ENCODE measurements around the gene MUC4. TPM values are rescaled to one million over a fixed set of nuclear protein-coding genes. Genes with fewer than 3 reads are reported as not detected.

MUC4 gene
- total and polyA plus RNA-seq, 12 donors = 0.03 to 0.17 (median 0.09) TPM; not detected in 6

DNA sequence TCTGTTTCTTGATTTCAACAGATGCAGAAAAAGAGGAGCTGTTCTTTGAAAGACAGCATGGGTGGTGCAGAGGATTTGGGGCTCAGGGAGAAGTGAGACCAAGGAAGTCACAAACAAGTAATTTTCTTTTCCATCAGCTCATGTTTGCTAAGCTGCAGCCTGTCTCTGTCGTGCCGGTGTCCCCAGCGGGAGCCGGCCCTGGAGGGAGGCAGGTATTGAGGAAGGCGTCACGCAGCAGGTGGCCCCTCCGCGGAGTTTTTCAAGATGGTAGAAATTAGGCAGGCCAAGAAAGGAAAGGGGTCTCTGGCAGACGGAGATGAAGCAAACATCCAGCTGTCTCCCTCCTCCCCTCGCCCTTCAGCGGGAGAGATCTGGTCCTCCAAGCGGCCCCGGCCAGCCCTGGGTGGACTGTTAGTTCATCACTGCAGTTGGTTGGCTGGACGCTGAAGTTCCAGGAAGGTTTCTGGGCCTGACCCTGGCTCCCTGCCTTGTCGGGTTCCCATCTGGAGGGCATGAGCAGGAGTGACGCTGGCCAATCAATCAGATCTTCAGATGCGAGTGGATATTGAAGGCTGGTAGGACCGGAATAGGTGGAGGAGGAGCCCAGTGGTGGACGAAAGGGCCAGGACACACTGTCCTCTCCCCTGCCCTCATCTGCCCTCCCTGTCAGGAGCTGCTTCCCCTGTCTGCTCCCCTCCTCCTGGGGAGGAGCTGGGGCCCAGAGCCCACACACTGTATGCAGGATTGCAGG lies 27.7 kb upstream of the MUC4 start:
- Histone ChIP-seq H3K27ac (no peak overlapping the region), H3K27me3 (no peaks in the 10 kb centered on the region), H3K4me3 (no peak overlapping the region), H3K4me1 (replicated peaks in 1 of 2) (no peaks in the 10 kb centered on the region), H3K36me3 (replicated peaks in 1 of 2) (no peaks in the 10 kb centered on the region), H3K9me3 (replicated peaks in 1 of 3) (no peaks in the 10 kb centered on the region)
- peak in 1 of 7 donors; percentile 60 for DNase-seq
- 70 to 75% (median 70%) methylated on average over 9 to 19 of the region's 19 CpGs for WGBS, 4 donors
- TF ChIP-seq, protein P1, sequence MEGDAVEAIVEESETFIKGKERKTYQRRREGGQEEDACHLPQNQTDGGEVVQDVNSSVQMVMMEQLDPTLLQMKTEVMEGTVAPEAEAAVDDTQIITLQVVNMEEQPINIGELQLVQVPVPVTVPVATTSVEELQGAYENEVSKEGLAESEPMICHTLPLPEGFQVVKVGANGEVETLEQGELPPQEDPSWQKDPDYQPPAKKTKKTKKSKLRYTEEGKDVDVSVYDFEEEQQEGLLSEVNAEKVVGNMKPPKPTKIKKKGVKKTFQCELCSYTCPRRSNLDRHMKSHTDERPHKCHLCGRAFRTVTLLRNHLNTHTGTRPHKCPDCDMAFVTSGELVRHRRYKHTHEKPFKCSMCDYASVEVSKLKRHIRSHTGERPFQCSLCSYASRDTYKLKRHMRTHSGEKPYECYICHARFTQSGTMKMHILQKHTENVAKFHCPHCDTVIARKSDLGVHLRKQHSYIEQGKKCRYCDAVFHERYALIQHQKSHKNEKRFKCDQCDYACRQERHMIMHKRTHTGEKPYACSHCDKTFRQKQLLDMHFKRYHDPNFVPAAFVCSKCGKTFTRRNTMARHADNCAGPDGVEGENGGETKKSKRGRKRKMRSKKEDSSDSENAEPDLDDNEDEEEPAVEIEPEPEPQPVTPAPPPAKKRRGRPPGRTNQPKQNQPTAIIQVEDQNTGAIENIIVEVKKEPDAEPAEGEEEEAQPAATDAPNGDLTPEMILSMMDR (IDR thresholded peaks at IDR 0.05) = no peak
- no peak for TF ChIP-seq POLR2A (IDR thresholded peaks at IDR 0.05)
- intact Hi-C loops (cut with DNase I) = no loop called here

DNA sequence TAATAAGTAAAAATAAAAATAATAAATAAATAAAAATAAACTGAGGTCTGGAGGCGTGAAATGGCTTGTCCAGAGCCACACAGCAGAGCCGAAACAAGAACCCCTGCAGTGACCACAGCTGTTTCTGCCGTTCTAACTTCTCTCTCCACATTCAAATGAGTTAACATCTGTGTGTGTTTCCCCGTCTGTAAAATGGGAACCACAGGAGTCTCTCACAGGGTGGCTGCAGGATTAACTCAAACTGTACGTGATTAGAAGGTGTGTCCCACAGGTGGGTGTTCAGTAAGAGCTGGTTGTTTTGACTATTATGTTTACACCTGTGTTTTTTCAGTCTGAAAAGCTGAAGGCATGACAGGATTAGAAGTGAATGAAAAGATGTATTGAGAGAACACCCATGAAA lies 27.0 kb upstream of the MUC4 start:
- Histone ChIP-seq H3K36me3 (replicated peaks in 1 of 2) (no peaks in the 10 kb centered on the region), H3K4me3 (no peak overlapping the region), H3K9me3 (replicated peaks in 1 of 3) (no peaks in the 10 kb centered on the region), H3K27ac (no peak overlapping the region), H3K4me1 (replicated peaks in 1 of 2) (no peaks in the 10 kb centered on the region), H3K27me3 (no peaks in the 10 kb centered on the region)
- WGBS, 4 donors = 78 to 84% (median 81%) methylated on average over 5 of the region's 5 CpGs
- TF ChIP-seq, protein P1 (IDR thresholded peaks at IDR 0.05) = no peak
- TF ChIP-seq POLR2A (IDR thresholded peaks at IDR 0.05) = no peak
- DNase-seq = no peak
- intact Hi-C loops (cut with DNase I) = no loop called here

DNA sequence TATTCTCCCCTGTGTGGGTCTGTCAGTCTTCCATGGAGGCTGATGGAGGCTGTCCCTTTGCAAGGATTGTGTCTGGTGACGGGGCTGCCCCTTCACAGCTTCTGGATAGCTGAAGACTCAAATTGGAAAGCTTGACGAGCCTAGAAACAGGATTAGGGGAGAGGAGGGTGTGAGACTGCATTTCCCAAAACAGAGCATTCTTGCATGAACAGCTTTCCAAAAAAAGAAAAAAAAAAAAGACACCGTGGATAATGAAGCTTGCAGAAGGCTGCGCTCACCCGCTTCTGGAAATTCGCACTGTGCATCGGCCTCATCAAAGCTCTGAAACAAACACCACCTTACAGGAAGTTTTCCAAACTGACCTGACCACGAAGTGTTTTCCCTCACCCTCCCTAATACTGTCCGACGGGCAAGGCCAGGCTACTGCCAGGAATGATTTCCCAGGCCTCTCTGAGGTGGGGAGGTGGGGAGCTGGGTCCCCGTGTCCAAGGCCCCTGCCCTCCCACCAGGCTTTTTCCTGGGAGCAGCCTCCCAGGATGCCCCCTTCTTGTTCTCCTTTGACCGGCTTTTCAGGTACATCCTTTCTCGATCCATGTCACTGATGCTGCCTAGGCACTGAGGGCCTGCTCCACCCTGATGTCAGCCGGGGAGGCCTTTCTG lies 24.9 kb upstream of the MUC4 start:
- intact Hi-C loops (cut with DNase I) = no loop called here
- Histone ChIP-seq H3K9me3 (replicated peaks in 1 of 3) (no peaks in the 10 kb centered on the region), H3K4me3 (no peak overlapping the region), H3K27me3 (no peaks in the 10 kb centered on the region), H3K27ac (no peak overlapping the region), H3K4me1 (replicated peaks in 1 of 2) (no peaks in the 10 kb centered on the region), H3K36me3 (replicated peaks in 1 of 2) (no peaks in the 10 kb centered on the region)
- no peak for TF ChIP-seq POLR2A (IDR thresholded peaks at IDR 0.05)
- TF ChIP-seq, protein P1 (IDR thresholded peaks at IDR 0.05) = no peak
- WGBS, 4 donors = 79 to 85% (median 84%) methylated on average over 14 of the region's 14 CpGs
- no peak for DNase-seq

DNA sequence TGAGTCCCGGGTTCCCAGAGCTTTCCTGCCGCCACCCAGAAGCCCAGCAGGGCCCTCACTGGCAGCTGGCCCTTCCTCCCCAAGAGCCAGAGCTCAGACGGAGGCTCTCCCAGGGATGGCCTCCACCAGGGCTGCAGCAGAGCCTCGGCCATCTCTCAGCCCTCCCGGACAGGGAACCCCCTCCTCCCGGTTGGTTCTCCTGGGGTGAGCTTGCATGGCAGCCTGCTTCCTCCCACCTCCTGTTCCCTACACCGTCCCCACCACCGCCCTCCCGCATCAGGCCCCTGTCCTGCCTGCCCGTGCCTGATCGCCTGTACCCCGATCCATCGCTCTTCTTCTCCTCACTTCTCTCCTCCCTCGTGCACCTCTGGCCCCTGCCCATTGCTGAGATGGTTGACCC lies 24.1 kb upstream of the MUC4 start:
- H3K27ac ChIP-seq = no peak overlapping the region
- intact Hi-C loops (cut with DNase I) = no loop called here
- no peak for TF ChIP-seq POLR2A (IDR thresholded peaks at IDR 0.05)
- TF ChIP-seq, protein P1 (IDR thresholded peaks at IDR 0.05) = no peak
- no peaks in the 10 kb centered on the region for H3K36me3 ChIP-seq (replicated peaks in 1 of 2)
- no peak overlapping the region for H3K4me3 ChIP-seq
- no peaks in the 10 kb centered on the region for H3K4me1 ChIP-seq (replicated peaks in 1 of 2)
- 86 to 94% (median 88%) methylated on average over 10 to 14 of the region's 14 CpGs for WGBS, 4 donors
- no peaks in the 10 kb centered on the region for H3K27me3 ChIP-seq
- no peak for DNase-seq
- H3K9me3 ChIP-seq (replicated peaks in 1 of 3) = no peaks in the 10 kb centered on the region
